Measurements from ENCODE around the gene RAB11FIP3. TPM values are rescaled to one million over a fixed set of nuclear protein-coding genes. Genes with fewer than 3 reads are reported as not detected.

RAB11FIP3 gene
- total and polyA plus RNA-seq, 10 of the 15 experiments (the other 5 are each of a cell fraction or from before 2014, with no cell fraction given), result 1.2 to 27.3 (median 7.7) TPM

- H3K36me3 ChIP-seq (ENCODE audit: control insufficient read depth in 2 of 2, insufficient read depth in 2 of 2, low read length in 1 of 2), result peaks cover 0 to 7% of the 10 kb centered on the region in 2 experiments; a peak in 2 of 4 replicates
- TF ChIP-seq LARP7 (IDR thresholded peaks at IDR 0.05), result no peak
- no peak for TF ChIP-seq GATAD2B (conservative IDR thresholded peaks at IDR 0.05; ENCODE audit: low read depth)
- TF ChIP-seq, protein P1, sequence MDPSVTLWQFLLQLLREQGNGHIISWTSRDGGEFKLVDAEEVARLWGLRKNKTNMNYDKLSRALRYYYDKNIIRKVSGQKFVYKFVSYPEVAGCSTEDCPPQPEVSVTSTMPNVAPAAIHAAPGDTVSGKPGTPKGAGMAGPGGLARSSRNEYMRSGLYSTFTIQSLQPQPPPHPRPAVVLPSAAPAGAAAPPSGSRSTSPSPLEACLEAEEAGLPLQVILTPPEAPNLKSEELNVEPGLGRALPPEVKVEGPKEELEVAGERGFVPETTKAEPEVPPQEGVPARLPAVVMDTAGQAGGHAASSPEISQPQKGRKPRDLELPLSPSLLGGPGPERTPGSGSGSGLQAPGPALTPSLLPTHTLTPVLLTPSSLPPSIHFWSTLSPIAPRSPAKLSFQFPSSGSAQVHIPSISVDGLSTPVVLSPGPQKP (IDR thresholded peaks at IDR 0.05; ENCODE audit: low read depth, low read length), result no peak
- TF ChIP-seq, protein P2, sequence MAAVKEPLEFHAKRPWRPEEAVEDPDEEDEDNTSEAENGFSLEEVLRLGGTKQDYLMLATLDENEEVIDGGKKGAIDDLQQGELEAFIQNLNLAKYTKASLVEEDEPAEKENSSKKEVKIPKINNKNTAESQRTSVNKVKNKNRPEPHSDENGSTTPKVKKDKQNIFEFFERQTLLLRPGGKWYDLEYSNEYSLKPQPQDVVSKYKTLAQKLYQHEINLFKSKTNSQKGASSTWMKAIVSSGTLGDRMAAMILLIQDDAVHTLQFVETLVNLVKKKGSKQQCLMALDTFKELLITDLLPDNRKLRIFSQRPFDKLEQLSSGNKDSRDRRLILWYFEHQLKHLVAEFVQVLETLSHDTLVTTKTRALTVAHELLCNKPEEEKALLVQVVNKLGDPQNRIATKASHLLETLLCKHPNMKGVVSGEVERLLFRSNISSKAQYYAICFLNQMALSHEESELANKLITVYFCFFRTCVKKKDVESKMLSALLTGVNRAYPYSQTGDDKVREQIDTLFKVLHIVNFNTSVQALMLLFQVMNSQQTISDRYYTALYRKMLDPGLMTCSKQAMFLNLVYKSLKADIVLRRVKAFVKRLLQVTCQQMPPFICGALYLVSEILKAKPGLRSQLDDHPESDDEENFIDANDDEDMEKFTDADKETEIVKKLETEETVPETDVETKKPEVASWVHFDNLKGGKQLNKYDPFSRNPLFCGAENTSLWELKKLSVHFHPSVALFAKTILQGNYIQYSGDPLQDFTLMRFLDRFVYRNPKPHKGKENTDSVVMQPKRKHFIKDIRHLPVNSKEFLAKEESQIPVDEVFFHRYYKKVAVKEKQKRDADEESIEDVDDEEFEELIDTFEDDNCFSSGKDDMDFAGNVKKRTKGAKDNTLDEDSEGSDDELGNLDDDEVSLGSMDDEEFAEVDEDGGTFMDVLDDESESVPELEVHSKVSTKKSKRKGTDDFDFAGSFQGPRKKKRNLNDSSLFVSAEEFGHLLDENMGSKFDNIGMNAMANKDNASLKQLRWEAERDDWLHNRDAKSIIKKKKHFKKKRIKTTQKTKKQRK (IDR thresholded peaks at IDR 0.05; ENCODE audit: low read depth, low read length), result no peak
- TF ChIP-seq RELA (IDR thresholded peaks at IDR 0.05; ENCODE audit: borderline replicate concordance, partially characterized antibody), result no peak
- TF ChIP-seq, protein P3, sequence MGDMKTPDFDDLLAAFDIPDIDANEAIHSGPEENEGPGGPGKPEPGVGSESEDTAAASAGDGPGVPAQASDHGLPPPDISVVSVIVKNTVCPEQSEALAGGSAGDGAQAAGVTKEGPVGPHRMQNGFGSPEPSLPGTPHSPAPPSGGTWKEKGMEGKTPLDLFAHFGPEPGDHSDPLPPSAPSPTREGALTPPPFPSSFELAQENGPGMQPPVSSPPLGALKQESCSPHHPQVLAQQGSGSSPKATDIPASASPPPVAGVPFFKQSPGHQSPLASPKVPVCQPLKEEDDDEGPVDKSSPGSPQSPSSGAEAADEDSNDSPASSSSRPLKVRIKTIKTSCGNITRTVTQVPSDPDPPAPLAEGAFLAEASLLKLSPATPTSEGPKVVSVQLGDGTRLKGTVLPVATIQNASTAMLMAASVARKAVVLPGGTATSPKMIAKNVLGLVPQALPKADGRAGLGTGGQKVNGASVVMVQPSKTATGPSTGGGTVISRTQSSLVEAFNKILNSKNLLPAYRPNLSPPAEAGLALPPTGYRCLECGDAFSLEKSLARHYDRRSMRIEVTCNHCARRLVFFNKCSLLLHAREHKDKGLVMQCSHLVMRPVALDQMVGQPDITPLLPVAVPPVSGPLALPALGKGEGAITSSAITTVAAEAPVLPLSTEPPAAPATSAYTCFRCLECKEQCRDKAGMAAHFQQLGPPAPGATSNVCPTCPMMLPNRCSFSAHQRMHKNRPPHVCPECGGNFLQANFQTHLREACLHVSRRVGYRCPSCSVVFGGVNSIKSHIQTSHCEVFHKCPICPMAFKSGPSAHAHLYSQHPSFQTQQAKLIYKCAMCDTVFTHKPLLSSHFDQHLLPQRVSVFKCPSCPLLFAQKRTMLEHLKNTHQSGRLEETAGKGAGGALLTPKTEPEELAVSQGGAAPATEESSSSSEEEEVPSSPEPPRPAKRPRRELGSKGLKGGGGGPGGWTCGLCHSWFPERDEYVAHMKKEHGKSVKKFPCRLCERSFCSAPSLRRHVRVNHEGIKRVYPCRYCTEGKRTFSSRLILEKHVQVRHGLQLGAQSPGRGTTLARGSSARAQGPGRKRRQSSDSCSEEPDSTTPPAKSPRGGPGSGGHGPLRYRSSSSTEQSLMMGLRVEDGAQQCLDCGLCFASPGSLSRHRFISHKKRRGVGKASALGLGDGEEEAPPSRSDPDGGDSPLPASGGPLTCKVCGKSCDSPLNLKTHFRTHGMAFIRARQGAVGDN (IDR thresholded peaks at IDR 0.05), result no peak
- TF ChIP-seq ETV6 (conservative IDR thresholded peaks at IDR 0.05 in 1 of 2, IDR thresholded peaks at IDR 0.05 in 1 of 2; ENCODE audit: borderline replicate concordance in 1 of 2, low read depth in 1 of 2), result no peak
- no peak for TF ChIP-seq NR2F1 (conservative IDR thresholded peaks at IDR 0.05)
- TF ChIP-seq MYB (IDR thresholded peaks at IDR 0.05; ENCODE audit: borderline replicate concordance, low read depth, low read length), result no peak
- no peak for TF ChIP-seq KLF5 (IDR thresholded peaks at IDR 0.05; ENCODE audit: partially characterized antibody)
- ChIA-PET SMC1A (ENCODE audit: uncharacterized antibody, unreplicated experiment) (no interaction called here), POLR2A (no interaction called here), RAD21 (ENCODE audit: unreplicated experiment) (no interaction called here), CTCF (no interaction called here)
- in situ Hi-C loops (cut with MboI), result no loop called here
- no peaks in the 10 kb centered on the region for H3K4me1 ChIP-seq (ENCODE audit: control insufficient read depth, insufficient read depth, low read length)
- WGBS (ENCODE audit: insufficient coverage, insufficient replicate concordance, low lambda C conversion rate, missing lambda C conversion rate), result 74% methylated on average over 22 of the region's 32 CpGs
- BruUV-seq (replicated peaks), result no TSS peak
- FAIRE-seq (no peak), DNase-seq (ENCODE audit: low read depth, low spot score) (no peak), ATAC-seq (no peak)
- H3K4me2 ChIP-seq (ENCODE audit: control insufficient read depth, insufficient read depth), result no peak overlapping the region
- H3K9ac ChIP-seq (ENCODE audit: control insufficient read depth, insufficient read depth, low read length), result no peak overlapping the region
- no peaks in the 10 kb centered on the region for H3K79me2 ChIP-seq (ENCODE audit: control insufficient read depth, insufficient read depth, low read length)
- no peak overlapping the region for H3K27ac ChIP-seq (ENCODE audit: control insufficient read depth, insufficient read depth)
- H2AFZ ChIP-seq (ENCODE audit: control insufficient read depth, low read depth, low read length), result no peak overlapping the region
- peaks cover 3 to 7% of the 10 kb centered on the region in 2 experiments; a peak in 2 of 4 replicates for H3K27me3 ChIP-seq (replicated peaks in 1 of 2; ENCODE audit: control insufficient read depth in 2 of 2, insufficient read depth in 2 of 2, low read length in 1 of 2)
- H3K9me3 ChIP-seq (replicated peaks; ENCODE audit: control insufficient read depth, insufficient read depth, low read length), result no peaks in the 10 kb centered on the region
- intact Hi-C loops (cut with micrococcal nuclease; ENCODE audit: unreplicated experiment), result no loop called here
- H4K20me1 ChIP-seq (ENCODE audit: control insufficient read depth, insufficient read depth), result no peaks in the 10 kb centered on the region
- H3K4me3 ChIP-seq, result no peak overlapping the region
Measured at GRCh38 chr16:555528-556473, 130.4 kb downstream of the RAB11FIP3 start.
